Tibial artery (tissue), 4 donors: ENCODE results near the gene MYO5B.

Experiments used
- DNase-seq, 2 donors: peaks; one replicate each; pipeline ENCODE4 v3.0.0-alpha.2; 2019
- H3K27ac ChIP-seq, 2 donors: fragments of 200-600 bp; sonication (generic) in 1 of 2; 1 replicate in 1 of 2; 2 replicates in 1 of 2; pipeline ENCODE4 v1.5.1; 2018 to 2019; ENCODE audit warnings: mild to moderate bottlenecking in 1 of 2
- H3K27me3 ChIP-seq, 2 donors: fragments of 200-600 bp; sonication (generic) in 1 of 2; one replicate each; pipeline versions ENCODE4 v1.5.1 to v1.6.0; 2016 to 2019
- H3K36me3 ChIP-seq, 3 donors: fragments of 200-600 bp; sonication (generic) in 2 of 3; one replicate each; pipeline ENCODE4 v1.5.1; 2016 to 2019; ENCODE audit warnings: mild to moderate bottlenecking in 2 of 3
- H3K4me1 ChIP-seq, 4 donors: fragments of 200-600 bp; sonication (generic) in 2 of 4; 1 replicate in 3 of 4; 2 replicates in 1 of 4; pipeline ENCODE4 v1.5.1; 2016 to 2019
- H3K4me3 ChIP-seq, 2 donors: fragments of 200-600 bp; sonication (generic) in 1 of 2; 1 replicate in 1 of 2; 2 replicates in 1 of 2; pipeline ENCODE4 v1.5.1; 2018 to 2019; ENCODE audit warnings: mild to moderate bottlenecking in 2 of 2
- H3K9me3 ChIP-seq, 3 donors: fragments of 200-600 bp; sonication (generic) in 1 of 3; one replicate each; pipeline ENCODE4 v1.5.1; 2016 to 2019
- CTCF ChIP-seq, 2 experiments: fragments of 200-600 bp in 1 of 2; fragments of 450-650 bp in 1 of 2; IDR thresholded peaks; one replicate each; pipeline ENCODE4 v1.5.1; 2017 to 2019; ENCODE audit warnings: antibody characterized with exemption in 2 of 2, mild to moderate bottlenecking in 1 of 2, moderate library complexity in 1 of 2
- intact Hi-C: fragments of 100-400 bp; cut with DNase I; formaldehyde crosslinking; loops from one replicate; pipeline ENCODE4 v1.15.0; 2023; ENCODE audit warnings: low total_unique reads

Gene MYO5B

GRCh38 chr18:50199921-50200320 lies 5.0 kb upstream of the MYO5B start:
- no peaks in the 10 kb centered on the region for H3K9me3 ChIP-seq

GRCh38 chr18:50199346-50199855 lies 4.5 kb upstream of the MYO5B start:
- TF ChIP-seq CTCF (IDR thresholded peaks at IDR 0.05) = no peak
- peaks cover 0 to 25% (median 12%) of the 10 kb centered on the region in 4 donors for H3K4me1 ChIP-seq
- peaks cover 0 to 36% of the 10 kb centered on the region in 2 donors for H3K27me3 ChIP-seq
- intact Hi-C loops = no loop called here
- H3K9me3 ChIP-seq = no peaks in the 10 kb centered on the region
- no peak for DNase-seq
- no peak overlapping the region for H3K27ac ChIP-seq
- no peaks in the 10 kb centered on the region for H3K36me3 ChIP-seq
- no peak overlapping the region for H3K4me3 ChIP-seq

More at GRCh38 chr18:50199921-50200320, 5.0 kb upstream of the MYO5B start:
- DNase-seq = no peak
- Histone ChIP-seq H3K36me3 (no peaks in the 10 kb centered on the region), H3K4me1 (peaks cover 0 to 20% (median 6%) of the 10 kb centered on the region in 4 donors), H3K27ac (no peak overlapping the region), H3K4me3 (no peak overlapping the region), H3K27me3 (peaks cover 0 to 31% of the 10 kb centered on the region in 2 donors)
- TF ChIP-seq CTCF (IDR thresholded peaks at IDR 0.05) = no peak
- intact Hi-C loops = no loop called here

GRCh38 chr18:50196261-50196660 lies 1.3 kb upstream of the MYO5B start:
- Histone ChIP-seq H3K4me3 (no peak overlapping the region), H3K36me3 (no peaks in the 10 kb centered on the region), H3K4me1 (peaks cover 0 to 27% (median 21%) of the 10 kb centered on the region in 4 donors), H3K9me3 (no peaks in the 10 kb centered on the region), H3K27me3 (peaks cover 0 to 52% of the 10 kb centered on the region in 2 donors), H3K27ac (no peak overlapping the region)
- intact Hi-C loops = no loop called here
- DNase-seq = no peak
- TF ChIP-seq CTCF (IDR thresholded peaks at IDR 0.05) = no peak

- H3K9me3 ChIP-seq = no peaks in the 10 kb centered on the region
- H3K27ac ChIP-seq = no peak overlapping the region
- DNase-seq = no peak
- H3K4me1 ChIP-seq = peaks cover 0 to 27% (median 21%) of the 10 kb centered on the region in 4 donors
- TF ChIP-seq CTCF (IDR thresholded peaks at IDR 0.05) = no peak
- H3K27me3 ChIP-seq = peaks cover 0 to 52% of the 10 kb centered on the region in 2 donors
- H3K36me3 ChIP-seq = no peaks in the 10 kb centered on the region
- H3K4me3 ChIP-seq = no peak overlapping the region
- intact Hi-C loops = no loop called here
Measured at GRCh38 chr18:50195689-50196088, 742 bp upstream of the MYO5B start.

GRCh38 chr18:50193796-50194630 lies 934 bp downstream of the MYO5B start:
- DNase-seq = no peak
- TF ChIP-seq CTCF (IDR thresholded peaks at IDR 0.05) = no peak
- H3K4me1 ChIP-seq = peaks cover 0 to 27% (median 21%) of the 10 kb centered on the region in 4 donors
- intact Hi-C loops = no loop called here
- H3K27ac ChIP-seq = no peak overlapping the region
- H3K27me3 ChIP-seq = peaks cover 0 to 52% of the 10 kb centered on the region in 2 donors
- peak overlapping the region; percentile 46 to 66 for H3K4me3 ChIP-seq
- H3K36me3 ChIP-seq = no peaks in the 10 kb centered on the region
- no peaks in the 10 kb centered on the region for H3K9me3 ChIP-seq
